K562 (cell line): Measurements from ENCODE around the gene RPL21. TPM values are rescaled to one million over a fixed set of nuclear protein-coding genes. Genes with fewer than 3 reads are reported as not detected.

ENCODE experiments used
- CBX5 ChIP-seq: IDR thresholded peaks from 2 replicates; pipeline ENCODE4 v1.6.1; 2014; ENCODE audit warnings: low read depth, borderline replicate concordance
- SP1 ChIP-seq: sonication (generic); formaldehyde crosslinking; IDR thresholded peaks from 2 replicates; pipeline ENCODE4 v1.8.1; 2022; ENCODE audit warnings: mild to moderate bottlenecking, missing genetic modification reagents
- polyA plus RNA-seq, 8 experiments: library from polyadenylated mRNA; depleted of rRNA in 4 of 8; stranded (reverse) in 5 of 8; unstranded in 3 of 8; fragments of >200 nt; fragmentation: Nextera tagmentation in 2 of 8; fragmentation: Illumina TruSeq in 1 of 8; extraction: Ambion mirVana in 2 of 8; extraction: Trizol in 1 of 8; gene quantifications; 2 replicates each; pipeline versions ENCODE4 v1.2.1 to v1.2.3, GENCODE V29; 2011 to 2014; ENCODE audit warnings: inconsistent platforms in 1 of 8, missing spikeins in 1 of 8
- total RNA-seq, 7 experiments: library from RNA; depleted of rRNA in 6 of 7; stranded (reverse); fragments of >200 nt in 6 of 7; fragmentation: Illumina TruSeq in 2 of 7; extraction: Trizol in 2 of 7; gene quantifications; 2 replicates each; pipeline versions ENCODE4 v1.2.1 to v1.2.3, GENCODE V29; 2011 to 2021; ENCODE audit warnings: low replicate concordance in 1 of 7
- TF ChIP-seq, protein P1 (sequence below), 2 experiments: fragments of 450-650 bp; formaldehyde crosslinking in 1 of 2; IDR thresholded peaks; 2 replicates each; pipeline versions ENCODE4 v1.4.0 to v1.6.1; 2014 to 2020; ENCODE audit warnings: mild to moderate bottlenecking in 2 of 2, borderline replicate concordance in 1 of 2, low read depth in 1 of 2

Gene RPL21
- total and polyA plus RNA-seq, 9 of the 15 experiments (the other 6 are each of a cell fraction or from before 2014, with no cell fraction given): 622 to 4,203 (median 1,676) TPM

DNA sequence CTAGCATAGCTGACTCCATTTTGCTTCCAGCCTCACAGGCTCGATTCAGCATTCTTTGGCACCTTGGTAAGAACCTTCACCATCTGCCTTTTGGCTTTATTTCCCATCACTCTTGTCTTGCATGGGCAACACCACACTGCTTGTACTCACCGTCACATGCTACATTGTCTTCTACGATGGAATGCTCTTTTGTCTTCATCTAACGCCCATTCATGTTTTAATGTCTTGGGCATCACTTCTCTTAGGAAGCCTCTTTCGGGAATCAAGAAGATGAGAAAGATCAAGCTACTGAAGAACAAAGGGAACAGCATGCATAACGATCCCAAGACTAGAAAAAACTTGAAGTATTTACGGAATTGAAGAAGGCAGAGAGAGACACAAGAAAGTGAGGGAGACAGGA, 5.7 kb upstream of the RPL21 start (continued):
- TF ChIP-seq, protein P1, sequence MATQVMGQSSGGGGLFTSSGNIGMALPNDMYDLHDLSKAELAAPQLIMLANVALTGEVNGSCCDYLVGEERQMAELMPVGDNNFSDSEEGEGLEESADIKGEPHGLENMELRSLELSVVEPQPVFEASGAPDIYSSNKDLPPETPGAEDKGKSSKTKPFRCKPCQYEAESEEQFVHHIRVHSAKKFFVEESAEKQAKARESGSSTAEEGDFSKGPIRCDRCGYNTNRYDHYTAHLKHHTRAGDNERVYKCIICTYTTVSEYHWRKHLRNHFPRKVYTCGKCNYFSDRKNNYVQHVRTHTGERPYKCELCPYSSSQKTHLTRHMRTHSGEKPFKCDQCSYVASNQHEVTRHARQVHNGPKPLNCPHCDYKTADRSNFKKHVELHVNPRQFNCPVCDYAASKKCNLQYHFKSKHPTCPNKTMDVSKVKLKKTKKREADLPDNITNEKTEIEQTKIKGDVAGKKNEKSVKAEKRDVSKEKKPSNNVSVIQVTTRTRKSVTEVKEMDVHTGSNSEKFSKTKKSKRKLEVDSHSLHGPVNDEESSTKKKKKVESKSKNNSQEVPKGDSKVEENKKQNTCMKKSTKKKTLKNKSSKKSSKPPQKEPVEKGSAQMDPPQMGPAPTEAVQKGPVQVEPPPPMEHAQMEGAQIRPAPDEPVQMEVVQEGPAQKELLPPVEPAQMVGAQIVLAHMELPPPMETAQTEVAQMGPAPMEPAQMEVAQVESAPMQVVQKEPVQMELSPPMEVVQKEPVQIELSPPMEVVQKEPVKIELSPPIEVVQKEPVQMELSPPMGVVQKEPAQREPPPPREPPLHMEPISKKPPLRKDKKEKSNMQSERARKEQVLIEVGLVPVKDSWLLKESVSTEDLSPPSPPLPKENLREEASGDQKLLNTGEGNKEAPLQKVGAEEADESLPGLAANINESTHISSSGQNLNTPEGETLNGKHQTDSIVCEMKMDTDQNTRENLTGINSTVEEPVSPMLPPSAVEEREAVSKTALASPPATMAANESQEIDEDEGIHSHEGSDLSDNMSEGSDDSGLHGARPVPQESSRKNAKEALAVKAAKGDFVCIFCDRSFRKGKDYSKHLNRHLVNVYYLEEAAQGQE (IDR thresholded peaks at IDR 0.05; ENCODE audit: borderline replicate concordance): no peak
- TF ChIP-seq, protein P1 (CRISPR knock-in tag; IDR thresholded peaks at IDR 0.05; ENCODE audit: low read depth): no peak
- no peak for TF ChIP-seq CBX5
- no peak for TF ChIP-seq SP1 (CRISPR knock-in tag)
